SH-SY5Y (cell line): ENCODE results near the gene KCNH4.

ENCODE experiments used
- GATA2 ChIP-seq: IDR thresholded peaks from 2 replicates; pipeline ENCODE4 v1.6.1; 2011; ENCODE audit warnings: mild to moderate bottlenecking, low read depth, low read length
- GATA3 ChIP-seq: IDR thresholded peaks from 2 replicates; pipeline ENCODE4 v1.6.1; 2011; ENCODE audit warnings: low read depth, mild to moderate bottlenecking, low read length, moderate library complexity

KCNH4 gene

GRCh38 chr17:42135664-42136653 is 45.0 kb downstream of the KCNH4 start:
- TF ChIP-seq GATA3 (no peak), GATA2 (no peak)

GRCh38 chr17:42135151-42135550 is 45.8 kb downstream of the KCNH4 start:
- no peak for TF ChIP-seq GATA3
- TF ChIP-seq GATA2: no peak

GRCh38 chr17:42133461-42134041 is 47.4 kb downstream of the KCNH4 start:
- TF ChIP-seq GATA2 (no peak), GATA3 (no peak)

GRCh38 chr17:42132941-42133340 is 48.0 kb downstream of the KCNH4 start:
- TF ChIP-seq GATA2 (no peak), GATA3 (no peak)

GRCh38 chr17:42131981-42132432 is 48.9 kb downstream of the KCNH4 start:
- TF ChIP-seq GATA2 (no peak), GATA3 (no peak)

GRCh38 chr17:42131232-42131631 is 49.7 kb downstream of the KCNH4 start:
- no peak for TF ChIP-seq GATA3
- no peak for TF ChIP-seq GATA2

GRCh38 chr17:42130310-42130936 is 50.5 kb downstream of the KCNH4 start:
- TF ChIP-seq GATA3 (no peak), GATA2 (no peak)

- TF ChIP-seq GATA2: no peak
- TF ChIP-seq GATA3: no peak
Observed at GRCh38 chr17:42129109-42129837, 51.7 kb downstream of the KCNH4 start.

GRCh38 chr17:42127414-42127813 is 53.5 kb downstream of the KCNH4 start:
- no peak for TF ChIP-seq GATA2
- no peak for TF ChIP-seq GATA3

- TF ChIP-seq GATA3: no peak
- TF ChIP-seq GATA2: peak; percentile 34; the same call in 1 of the 2 replicates
Observed at GRCh38 chr17:42126836-42127235, 54.1 kb downstream of the KCNH4 start.

GRCh38 chr17:42125565-42125964 is 55.4 kb downstream of the KCNH4 start:
- TF ChIP-seq GATA3 (no peak), GATA2 (no peak)

- no peak for TF ChIP-seq GATA2
- TF ChIP-seq GATA3: no peak
Observed at GRCh38 chr17:42124256-42124655, 56.7 kb downstream of the KCNH4 start.

- no peak for TF ChIP-seq GATA2
- TF ChIP-seq GATA3: no peak
Observed at GRCh38 chr17:42122371-42123303, 58.3 kb downstream of the KCNH4 start, which contains the start of gene HSPB9. Gene HSPB9, plus strand, starts transcription at chr17:42122804. Its CDS starts 47 bp downstream, at chr17:42122851.
